A549 (cell line): Measurements from ENCODE around the gene C1QTNF1.

ENCODE experiments used
- BHLHE40 ChIP-seq: IDR thresholded peaks from 2 replicates; pipeline ENCODE4 v1.6.1; 2012; ENCODE audit warnings: low read depth, low read length, inconsistent platforms
- CHD2 ChIP-seq: fragments of 150-350 bp; IDR thresholded peaks from 2 replicates; pipeline ENCODE4 v1.6.1; 2014; ENCODE audit warnings: low read length; ENCODE audit not compliant: partially characterized antibody
- EHF ChIP-seq: fragments of 250-450 bp; sonication (Bioruptor Pico); IDR thresholded peaks from 2 replicates; pipeline ENCODE4 v1.5.0; 2020; ENCODE audit warnings: mild to moderate bottlenecking
- PHF8 ChIP-seq: fragments of 200-600 bp; sonication (generic); IDR thresholded peaks from 2 replicates; pipeline ENCODE4 v1.6.1; 2016; ENCODE audit warnings: low read depth, mild to moderate bottlenecking, antibody characterized with exemption, moderate library complexity, borderline replicate concordance
- POLR2A ChIP-seq: IDR thresholded peaks from 2 replicates; pipeline ENCODE4 v1.6.1; 2012; ENCODE audit warnings: mild to moderate bottlenecking, low read length
- RCOR1 ChIP-seq: fragments of 150-350 bp; IDR thresholded peaks from 2 replicates; pipeline ENCODE4 v1.6.1; 2014; ENCODE audit warnings: antibody characterized with exemption, low read length, low read depth
- SMC3 ChIP-seq: fragments of >200 bp; sonication (Bioruptor Twin); formaldehyde crosslinking; IDR thresholded peaks from 3 replicates; pipeline ENCODE4 v1.6.1; 2018; ENCODE audit warnings: inconsistent platforms
- TF ChIP-seq, protein P1 (sequence below): fragments of >200 bp; sonication (Bioruptor Twin); formaldehyde crosslinking; IDR thresholded peaks from 3 replicates; pipeline ENCODE4 v1.5.1; 2016
- TF ChIP-seq, protein P2 (sequence below): IDR thresholded peaks from 2 replicates; pipeline ENCODE4 v1.6.1; 2012; ENCODE audit warnings: low read depth, borderline replicate concordance
- TF ChIP-seq, protein P3 (sequence below): fragments of 200-600 bp; sonication (generic); IDR thresholded peaks from 2 replicates; pipeline ENCODE4 v1.6.1; 2016; ENCODE audit warnings: antibody characterized with exemption, mild to moderate bottlenecking, moderate library complexity

DNA sequence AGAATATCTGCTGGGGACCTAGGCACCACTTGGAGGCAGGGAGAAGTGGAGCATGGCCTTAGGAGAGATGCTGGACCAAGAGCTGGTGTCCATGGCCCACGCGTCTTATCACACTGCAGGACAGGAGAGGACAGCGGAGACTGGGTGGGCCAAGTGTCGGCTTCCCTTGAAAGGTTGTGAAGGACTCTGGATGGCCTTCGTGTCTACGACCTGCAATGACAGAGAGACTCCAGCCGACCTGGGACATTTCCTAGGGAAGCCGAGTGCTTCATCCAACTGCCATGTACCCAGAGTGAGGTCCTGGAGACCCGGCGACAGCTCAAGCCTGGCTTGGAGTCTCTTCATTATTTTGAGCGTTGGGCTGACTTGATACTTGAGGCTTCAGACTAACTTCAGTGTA, 20.5 kb downstream of the C1QTNF1 start:
- TF ChIP-seq, protein P1, sequence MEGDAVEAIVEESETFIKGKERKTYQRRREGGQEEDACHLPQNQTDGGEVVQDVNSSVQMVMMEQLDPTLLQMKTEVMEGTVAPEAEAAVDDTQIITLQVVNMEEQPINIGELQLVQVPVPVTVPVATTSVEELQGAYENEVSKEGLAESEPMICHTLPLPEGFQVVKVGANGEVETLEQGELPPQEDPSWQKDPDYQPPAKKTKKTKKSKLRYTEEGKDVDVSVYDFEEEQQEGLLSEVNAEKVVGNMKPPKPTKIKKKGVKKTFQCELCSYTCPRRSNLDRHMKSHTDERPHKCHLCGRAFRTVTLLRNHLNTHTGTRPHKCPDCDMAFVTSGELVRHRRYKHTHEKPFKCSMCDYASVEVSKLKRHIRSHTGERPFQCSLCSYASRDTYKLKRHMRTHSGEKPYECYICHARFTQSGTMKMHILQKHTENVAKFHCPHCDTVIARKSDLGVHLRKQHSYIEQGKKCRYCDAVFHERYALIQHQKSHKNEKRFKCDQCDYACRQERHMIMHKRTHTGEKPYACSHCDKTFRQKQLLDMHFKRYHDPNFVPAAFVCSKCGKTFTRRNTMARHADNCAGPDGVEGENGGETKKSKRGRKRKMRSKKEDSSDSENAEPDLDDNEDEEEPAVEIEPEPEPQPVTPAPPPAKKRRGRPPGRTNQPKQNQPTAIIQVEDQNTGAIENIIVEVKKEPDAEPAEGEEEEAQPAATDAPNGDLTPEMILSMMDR, result no peak
- TF ChIP-seq PHF8 (no peak), RCOR1 (no peak), CHD2 (no peak), BHLHE40 (no peak), POLR2A (no peak), EHF (no peak), SMC3 (no peak)
- TF ChIP-seq, protein P2, sequence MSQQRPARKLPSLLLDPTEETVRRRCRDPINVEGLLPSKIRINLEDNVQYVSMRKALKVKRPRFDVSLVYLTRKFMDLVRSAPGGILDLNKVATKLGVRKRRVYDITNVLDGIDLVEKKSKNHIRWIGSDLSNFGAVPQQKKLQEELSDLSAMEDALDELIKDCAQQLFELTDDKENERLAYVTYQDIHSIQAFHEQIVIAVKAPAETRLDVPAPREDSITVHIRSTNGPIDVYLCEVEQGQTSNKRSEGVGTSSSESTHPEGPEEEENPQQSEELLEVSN, result no peak
- TF ChIP-seq, protein P3, sequence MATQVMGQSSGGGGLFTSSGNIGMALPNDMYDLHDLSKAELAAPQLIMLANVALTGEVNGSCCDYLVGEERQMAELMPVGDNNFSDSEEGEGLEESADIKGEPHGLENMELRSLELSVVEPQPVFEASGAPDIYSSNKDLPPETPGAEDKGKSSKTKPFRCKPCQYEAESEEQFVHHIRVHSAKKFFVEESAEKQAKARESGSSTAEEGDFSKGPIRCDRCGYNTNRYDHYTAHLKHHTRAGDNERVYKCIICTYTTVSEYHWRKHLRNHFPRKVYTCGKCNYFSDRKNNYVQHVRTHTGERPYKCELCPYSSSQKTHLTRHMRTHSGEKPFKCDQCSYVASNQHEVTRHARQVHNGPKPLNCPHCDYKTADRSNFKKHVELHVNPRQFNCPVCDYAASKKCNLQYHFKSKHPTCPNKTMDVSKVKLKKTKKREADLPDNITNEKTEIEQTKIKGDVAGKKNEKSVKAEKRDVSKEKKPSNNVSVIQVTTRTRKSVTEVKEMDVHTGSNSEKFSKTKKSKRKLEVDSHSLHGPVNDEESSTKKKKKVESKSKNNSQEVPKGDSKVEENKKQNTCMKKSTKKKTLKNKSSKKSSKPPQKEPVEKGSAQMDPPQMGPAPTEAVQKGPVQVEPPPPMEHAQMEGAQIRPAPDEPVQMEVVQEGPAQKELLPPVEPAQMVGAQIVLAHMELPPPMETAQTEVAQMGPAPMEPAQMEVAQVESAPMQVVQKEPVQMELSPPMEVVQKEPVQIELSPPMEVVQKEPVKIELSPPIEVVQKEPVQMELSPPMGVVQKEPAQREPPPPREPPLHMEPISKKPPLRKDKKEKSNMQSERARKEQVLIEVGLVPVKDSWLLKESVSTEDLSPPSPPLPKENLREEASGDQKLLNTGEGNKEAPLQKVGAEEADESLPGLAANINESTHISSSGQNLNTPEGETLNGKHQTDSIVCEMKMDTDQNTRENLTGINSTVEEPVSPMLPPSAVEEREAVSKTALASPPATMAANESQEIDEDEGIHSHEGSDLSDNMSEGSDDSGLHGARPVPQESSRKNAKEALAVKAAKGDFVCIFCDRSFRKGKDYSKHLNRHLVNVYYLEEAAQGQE, result no peak
